Brain microvascular endothelial cell (primary cell): ENCODE data around the gene FBXL19.

Experiments
- DNase-seq: peaks from one replicate; pipeline ENCODE4 v3.0.0-alpha.2; 2020
- H3K27ac ChIP-seq: fragments of 250-450 bp; sonication (Bioruptor Pico); 2 replicates; pipeline ENCODE4 v1.5.1; 2020; ENCODE audit warnings: mild to moderate bottlenecking, moderate library complexity
- H3K27me3 ChIP-seq: fragments of 250-450 bp; sonication (Bioruptor Pico); replicated peaks from 2 replicates; pipeline ENCODE4 v1.5.1; 2020; ENCODE audit warnings: mild to moderate bottlenecking
- H3K36me3 ChIP-seq: fragments of 250-450 bp; sonication (Bioruptor Pico); replicated peaks from 2 replicates; pipeline ENCODE4 v1.5.1; 2020; ENCODE audit warnings: mild to moderate bottlenecking
- H3K4me3 ChIP-seq: 2 replicates; pipeline ENCODE4 v1.5.1; 2011; ENCODE audit warnings: low read depth, mild to moderate bottlenecking, control low read depth, low read length, moderate library complexity
- in situ Hi-C: cut with HindIII; loops from 2 replicates; pipeline ENCODE4 v1.10.0; 2017; ENCODE audit warnings: low sequenced_read_pairs, low pct_ligation_motif_present
- TF ChIP-seq, protein P1 (sequence below): IDR thresholded peaks from 2 replicates; pipeline ENCODE4 v1.5.1; 2011; ENCODE audit warnings: low read depth, mild to moderate bottlenecking, moderate library complexity, low read length, control low read depth, inconsistent platforms; ENCODE audit errors: missing control alignments

The FBXL19 gene

DNA sequence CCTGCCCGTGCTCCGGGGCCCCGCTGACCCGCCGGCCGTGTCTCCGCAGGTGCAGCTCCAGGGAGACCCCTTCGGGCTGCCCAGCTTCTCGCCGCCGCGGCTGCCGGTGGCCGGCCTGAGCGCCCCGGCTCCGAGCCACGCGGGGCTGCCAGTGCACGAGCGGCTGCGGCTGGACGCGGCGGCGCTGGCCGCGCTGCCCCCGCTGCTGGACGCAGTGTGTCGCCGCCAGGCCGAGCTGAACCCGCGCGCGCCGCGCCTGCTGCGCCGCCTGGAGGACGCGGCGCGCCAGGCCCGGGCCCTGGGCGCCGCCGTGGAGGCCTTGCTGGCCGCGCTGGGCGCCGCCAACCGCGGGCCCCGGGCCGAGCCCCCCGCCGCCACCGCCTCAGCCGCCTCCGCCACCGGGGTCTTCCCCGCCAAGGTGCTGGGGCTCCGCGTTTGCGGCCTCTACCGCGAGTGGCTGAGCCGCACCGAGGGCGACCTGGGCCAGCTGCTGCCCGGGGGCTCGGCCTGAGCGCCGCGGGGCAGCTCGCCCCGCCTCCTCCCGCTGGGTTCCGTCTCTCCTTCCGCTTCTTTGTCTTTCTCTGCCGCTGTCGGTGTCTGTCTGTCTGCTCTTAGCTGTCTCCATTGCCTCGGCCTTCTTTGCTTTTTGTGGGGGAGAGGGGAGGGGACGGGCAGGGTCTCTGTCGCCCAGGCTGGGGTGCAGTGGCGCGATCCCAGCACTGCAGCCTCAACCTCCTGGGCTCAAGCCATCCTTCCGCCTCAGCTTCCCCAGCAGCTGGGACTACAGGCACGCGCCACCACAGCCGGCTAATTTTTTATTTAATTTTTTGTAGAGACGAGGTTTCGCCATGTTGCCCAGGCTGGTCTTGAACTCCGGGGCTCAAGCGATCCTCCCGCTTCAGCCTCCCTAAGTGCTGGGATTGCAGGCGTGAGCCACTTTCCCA lies 21.1 kb upstream of the FBXL19 start:
- no peaks in the 10 kb centered on the region for H3K27me3 ChIP-seq
- H3K36me3 ChIP-seq = no peaks in the 10 kb centered on the region
- H3K27ac ChIP-seq = peak overlapping the region; percentile 68
- TF ChIP-seq, protein P1, sequence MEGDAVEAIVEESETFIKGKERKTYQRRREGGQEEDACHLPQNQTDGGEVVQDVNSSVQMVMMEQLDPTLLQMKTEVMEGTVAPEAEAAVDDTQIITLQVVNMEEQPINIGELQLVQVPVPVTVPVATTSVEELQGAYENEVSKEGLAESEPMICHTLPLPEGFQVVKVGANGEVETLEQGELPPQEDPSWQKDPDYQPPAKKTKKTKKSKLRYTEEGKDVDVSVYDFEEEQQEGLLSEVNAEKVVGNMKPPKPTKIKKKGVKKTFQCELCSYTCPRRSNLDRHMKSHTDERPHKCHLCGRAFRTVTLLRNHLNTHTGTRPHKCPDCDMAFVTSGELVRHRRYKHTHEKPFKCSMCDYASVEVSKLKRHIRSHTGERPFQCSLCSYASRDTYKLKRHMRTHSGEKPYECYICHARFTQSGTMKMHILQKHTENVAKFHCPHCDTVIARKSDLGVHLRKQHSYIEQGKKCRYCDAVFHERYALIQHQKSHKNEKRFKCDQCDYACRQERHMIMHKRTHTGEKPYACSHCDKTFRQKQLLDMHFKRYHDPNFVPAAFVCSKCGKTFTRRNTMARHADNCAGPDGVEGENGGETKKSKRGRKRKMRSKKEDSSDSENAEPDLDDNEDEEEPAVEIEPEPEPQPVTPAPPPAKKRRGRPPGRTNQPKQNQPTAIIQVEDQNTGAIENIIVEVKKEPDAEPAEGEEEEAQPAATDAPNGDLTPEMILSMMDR = no peak
- peak; percentile 16 for DNase-seq
- in situ Hi-C loops = no loop called here
- peak overlapping the region; percentile 53 for H3K4me3 ChIP-seq

DNA sequence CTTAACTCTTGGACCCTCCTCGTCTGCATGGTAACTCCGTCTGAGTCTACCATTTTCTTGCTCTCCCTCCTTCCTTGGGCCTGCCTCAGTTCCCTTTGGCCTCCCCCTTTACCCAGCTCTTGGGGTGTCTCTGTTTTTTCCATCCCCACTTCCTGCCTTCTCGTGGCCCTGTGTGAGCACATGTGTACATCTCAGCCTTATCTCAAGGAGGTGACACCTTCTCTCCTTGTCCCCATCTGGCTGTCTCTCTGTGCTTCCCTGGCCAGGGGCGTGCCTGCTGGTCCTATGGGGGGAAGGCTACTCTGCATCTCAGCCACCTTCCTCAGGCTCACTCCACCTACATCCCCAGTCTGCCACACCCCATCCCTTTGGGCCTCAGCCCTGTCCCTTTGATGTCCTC lies 20.4 kb upstream of the FBXL19 start:
- Histone ChIP-seq H3K27ac (no peak overlapping the region), H3K36me3 (no peaks in the 10 kb centered on the region), H3K4me3 (no peak overlapping the region), H3K27me3 (no peaks in the 10 kb centered on the region)
- in situ Hi-C loops = no loop called here
- no peak for DNase-seq
- TF ChIP-seq, protein P1 = peak; percentile 0

DNA sequence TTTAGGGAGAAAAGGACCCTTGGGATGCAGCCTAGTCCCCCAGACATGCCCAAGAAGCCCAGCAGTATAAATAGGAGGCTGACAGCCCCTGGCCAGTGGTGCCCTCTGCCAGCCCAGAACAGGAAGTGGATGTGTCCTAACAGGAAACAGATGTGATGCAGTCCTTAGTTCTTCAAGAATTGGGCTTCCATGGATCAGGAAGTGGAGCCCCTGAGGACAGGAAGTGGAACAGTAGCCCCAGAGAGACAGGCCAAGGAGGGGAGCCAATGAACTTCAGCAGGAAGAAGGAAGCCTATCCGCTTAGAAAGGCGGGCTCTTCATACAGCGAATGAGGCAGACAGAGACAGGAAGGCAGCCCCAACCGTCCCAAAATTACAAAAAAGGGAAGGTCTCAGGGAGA lies 19.8 kb upstream of the FBXL19 start:
- no peak for DNase-seq
- no peaks in the 10 kb centered on the region for H3K27me3 ChIP-seq
- TF ChIP-seq, protein P1 = no peak
- in situ Hi-C loops = no loop called here
- H3K4me3 ChIP-seq = no peak overlapping the region
- H3K27ac ChIP-seq = no peak overlapping the region
- H3K36me3 ChIP-seq = no peaks in the 10 kb centered on the region

DNA sequence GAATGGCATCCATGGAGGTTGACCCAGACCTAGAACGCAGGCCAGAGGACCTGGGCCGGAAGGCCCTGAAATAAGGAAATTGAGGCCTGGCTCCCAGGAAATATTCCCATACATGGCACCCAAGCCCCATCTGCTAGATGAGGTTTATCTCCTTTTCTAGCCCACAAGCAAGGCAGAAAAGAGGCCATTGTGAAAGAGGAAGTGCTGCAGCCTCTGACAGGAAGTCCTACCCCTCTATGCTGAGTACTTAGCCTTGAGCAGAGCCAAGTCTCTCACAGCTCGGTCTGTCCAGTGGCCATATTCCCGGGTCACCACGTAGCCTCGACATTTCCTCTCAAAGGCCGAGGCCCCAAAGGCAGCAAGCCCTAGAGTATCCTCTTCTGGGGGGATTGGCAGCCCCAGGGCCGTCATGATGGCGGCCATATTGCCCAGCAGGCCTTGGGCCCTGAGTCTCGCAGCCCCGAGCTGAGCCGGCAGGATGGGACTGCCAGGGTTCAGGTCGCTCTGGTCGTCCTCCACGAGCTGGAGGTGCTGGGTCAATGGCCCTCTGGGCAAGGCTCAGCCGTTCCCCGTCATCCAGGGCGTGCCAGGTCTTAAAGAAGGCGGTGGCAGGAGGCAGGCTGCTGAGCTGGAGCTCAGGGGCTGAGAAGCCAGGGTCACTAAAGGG lies 19.1 kb upstream of the FBXL19 start:
- TF ChIP-seq, protein P1 = no peak
- Histone ChIP-seq H3K4me3 (no peak overlapping the region), H3K27me3 (no peaks in the 10 kb centered on the region), H3K27ac (no peak overlapping the region), H3K36me3 (no peaks in the 10 kb centered on the region)
- DNase-seq = no peak
- in situ Hi-C loops = no loop called here

GRCh38 chr16:30907064-30907463 lies 16.3 kb upstream of the FBXL19 start:
- no peaks in the 10 kb centered on the region for H3K27me3 ChIP-seq
- no peak overlapping the region for H3K27ac ChIP-seq
- H3K36me3 ChIP-seq = no peaks in the 10 kb centered on the region
- TF ChIP-seq, protein P1 = no peak
- in situ Hi-C loops = no loop called here
- no peak overlapping the region for H3K4me3 ChIP-seq
- DNase-seq = no peak
